SK-N-MC (cell line): Measurements from ENCODE around the gene CYSTM1.

Experiments
- DNase-seq: peaks from one replicate; pipeline ENCODE4 v3.0.0-alpha.2; 2011; ENCODE audit warnings: low read depth, low spot score
- H3K27ac ChIP-seq: fragments of 200-600 bp; sonication (generic); 2 replicates; pipeline ENCODE4 v1.5.1; 2016; ENCODE audit warnings: mixed run types
- H3K36me3 ChIP-seq: fragments of 200-600 bp; sonication (generic); 2 replicates; pipeline ENCODE4 v1.6.1; 2017; ENCODE audit warnings: antibody characterized with exemption, low read length, mixed read lengths; ENCODE audit not compliant: insufficient read depth
- H3K4me3 ChIP-seq: fragments of 200-600 bp; sonication (generic); 2 replicates; pipeline ENCODE4 v1.5.1; 2016
- H3K9ac ChIP-seq: fragments of 200-600 bp; sonication (generic); 2 replicates; pipeline ENCODE4 v1.8.0; 2017; ENCODE audit warnings: mixed run types, mixed read lengths; ENCODE audit not compliant: insufficient read length
- H3K9me3 ChIP-seq: fragments of 200-600 bp; sonication (generic); 2 replicates; pipeline ENCODE4 v1.6.1; 2017; ENCODE audit warnings: low read depth, mild to moderate bottlenecking, antibody characterized with exemption, low read length, moderate library complexity, mixed read lengths
- EZH2 ChIP-seq: fragments of 200-600 bp; sonication (generic); IDR thresholded peaks from one replicate; pipeline ENCODE4 v1.6.1; 2017; ENCODE audit warnings: antibody characterized with exemption
- FOXP2 ChIP-seq: optimal IDR thresholded peaks from 2 replicates; pipeline ENCODE3; 2011; ENCODE audit warnings: mild to moderate bottlenecking, moderate library complexity; ENCODE audit not compliant: insufficient read depth; ENCODE audit errors: extremely low read length, control extremely low read depth
- POLR2AphosphoS5 ChIP-seq: IDR thresholded peaks from 2 replicates; pipeline ENCODE4 v1.6.1; 2012; ENCODE audit warnings: mild to moderate bottlenecking, low read depth, low read length, borderline replicate concordance

CYSTM1 gene

DNA sequence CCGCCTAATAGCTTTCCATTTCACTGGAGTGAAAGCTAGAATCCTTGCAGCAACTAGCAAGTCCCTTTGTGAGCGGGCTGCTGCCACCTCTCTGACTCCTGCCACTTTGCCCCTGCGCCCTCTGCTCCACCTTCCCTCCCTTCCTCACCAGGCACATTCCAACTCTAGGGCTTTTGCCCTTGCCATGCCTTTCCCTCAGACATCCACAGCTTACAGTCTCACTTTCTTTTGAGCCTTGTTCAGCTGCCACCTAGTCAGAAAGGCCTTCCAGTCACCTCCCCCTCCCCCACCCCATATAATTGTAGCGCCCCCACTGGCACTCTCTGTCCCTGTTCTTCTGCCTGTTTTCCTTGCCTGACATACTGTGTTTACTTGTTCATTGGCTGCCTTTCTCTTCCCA is 31.0 kb downstream of the CYSTM1 start:
- Histone ChIP-seq H3K9ac (no peak overlapping the region), H3K36me3 (no peaks in the 10 kb centered on the region), H3K4me3 (no peak overlapping the region), H3K27ac (no peak overlapping the region), H3K9me3 (no peaks in the 10 kb centered on the region)
- TF ChIP-seq EZH2: no peak
- no peak for TF ChIP-seq POLR2AphosphoS5
- TF ChIP-seq FOXP2: no peak
- no peak for DNase-seq

DNA sequence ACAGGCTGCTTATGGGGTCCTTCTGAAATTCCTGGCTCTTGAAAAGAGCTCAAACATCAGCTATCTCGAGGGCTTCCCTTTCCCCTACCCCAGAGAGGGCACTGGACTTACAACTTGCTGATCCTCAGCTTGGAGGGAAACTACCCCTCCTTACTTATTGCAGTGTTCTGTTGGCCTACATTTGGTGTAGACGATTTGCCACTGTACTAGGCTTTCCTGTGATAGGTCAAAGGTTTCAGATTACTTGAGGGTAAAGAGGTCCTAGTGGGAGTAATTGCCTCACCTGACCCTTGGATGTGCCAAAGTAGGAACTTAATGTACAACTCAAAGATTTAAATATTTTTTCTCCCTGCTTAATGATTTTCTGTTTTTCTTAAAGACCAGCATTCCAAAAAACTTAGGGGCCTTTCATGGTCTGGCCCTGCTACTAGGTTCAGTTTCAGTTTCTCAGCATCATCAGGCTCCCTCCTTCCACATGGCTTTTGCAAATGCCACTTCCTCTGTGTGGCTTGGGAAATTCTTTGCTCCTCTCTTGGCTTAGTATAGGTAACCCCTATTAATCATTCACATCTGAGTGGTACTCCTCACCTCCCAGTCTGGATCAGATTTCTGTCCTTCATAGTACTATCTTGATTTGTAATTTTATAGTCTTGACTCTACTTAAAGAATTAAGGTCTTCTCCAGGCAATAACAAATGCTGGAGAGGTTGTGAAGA is 32.4 kb downstream of the CYSTM1 start:
- Histone ChIP-seq H3K27ac (no peak overlapping the region), H3K4me3 (no peak overlapping the region), H3K36me3 (no peaks in the 10 kb centered on the region), H3K9me3 (no peaks in the 10 kb centered on the region), H3K9ac (no peak overlapping the region)
- TF ChIP-seq EZH2 (no peak), POLR2AphosphoS5 (no peak), FOXP2 (no peak)
- no peak for DNase-seq

DNA sequence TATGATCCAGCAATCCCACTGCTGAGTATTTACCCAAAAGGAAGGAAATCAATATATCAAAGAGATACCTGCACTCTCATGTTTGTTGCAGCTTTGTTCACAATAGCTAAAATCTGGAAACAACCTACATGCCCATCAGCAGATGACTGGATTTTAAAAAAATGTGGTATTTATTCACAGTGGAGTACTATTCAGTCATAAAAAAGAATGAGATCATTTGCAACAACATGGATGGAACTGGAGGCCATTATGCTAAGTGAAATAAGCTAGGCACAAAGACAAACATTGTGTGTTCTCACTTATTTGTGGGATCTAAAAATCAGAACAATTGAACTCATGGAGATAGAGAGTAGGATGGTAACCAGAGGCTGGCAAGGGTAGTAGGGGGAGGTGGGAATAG is 33.1 kb downstream of the CYSTM1 start:
- no peak overlapping the region for H3K9ac ChIP-seq
- TF ChIP-seq POLR2AphosphoS5 (no peak), FOXP2 (no peak), EZH2 (no peak)
- DNase-seq: no peak
- H3K27ac ChIP-seq: no peak overlapping the region
- H3K9me3 ChIP-seq: no peaks in the 10 kb centered on the region
- H3K36me3 ChIP-seq: no peaks in the 10 kb centered on the region
- H3K4me3 ChIP-seq: no peak overlapping the region

DNA sequence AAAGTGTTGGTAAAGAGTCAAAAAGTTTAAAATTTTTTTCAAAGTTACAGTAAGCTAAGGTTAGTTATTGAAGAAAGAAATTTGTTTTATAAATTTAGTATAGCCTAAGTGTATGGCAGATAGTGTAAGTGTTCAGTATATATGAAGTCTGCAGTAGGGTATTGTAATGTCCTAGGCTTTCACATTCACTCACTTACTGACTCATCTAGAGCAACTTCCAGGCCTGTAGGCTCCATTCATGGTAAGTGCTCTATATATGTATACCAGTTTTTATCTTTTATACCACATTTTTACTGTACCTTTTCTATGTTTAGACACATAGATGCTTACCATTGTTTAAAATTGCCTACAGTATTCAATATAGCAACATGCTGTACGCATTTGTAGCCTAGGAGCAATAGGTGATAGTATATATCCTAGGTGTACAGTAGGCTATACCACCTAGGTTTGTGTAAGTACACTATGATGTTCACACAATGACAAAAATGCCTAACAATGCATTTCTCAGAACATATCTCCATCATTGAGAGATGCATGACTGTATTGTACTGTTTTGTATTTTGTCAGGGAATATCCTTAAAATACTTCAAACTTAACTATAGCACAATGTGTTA is 38.5 kb downstream of the CYSTM1 start:
- Histone ChIP-seq H3K36me3 (no peaks in the 10 kb centered on the region), H3K9me3 (no peaks in the 10 kb centered on the region), H3K4me3 (no peak overlapping the region), H3K27ac (no peak overlapping the region), H3K9ac (no peak overlapping the region)
- TF ChIP-seq FOXP2: no peak
- no peak for TF ChIP-seq EZH2
- TF ChIP-seq POLR2AphosphoS5: no peak
- DNase-seq: no peak

DNA sequence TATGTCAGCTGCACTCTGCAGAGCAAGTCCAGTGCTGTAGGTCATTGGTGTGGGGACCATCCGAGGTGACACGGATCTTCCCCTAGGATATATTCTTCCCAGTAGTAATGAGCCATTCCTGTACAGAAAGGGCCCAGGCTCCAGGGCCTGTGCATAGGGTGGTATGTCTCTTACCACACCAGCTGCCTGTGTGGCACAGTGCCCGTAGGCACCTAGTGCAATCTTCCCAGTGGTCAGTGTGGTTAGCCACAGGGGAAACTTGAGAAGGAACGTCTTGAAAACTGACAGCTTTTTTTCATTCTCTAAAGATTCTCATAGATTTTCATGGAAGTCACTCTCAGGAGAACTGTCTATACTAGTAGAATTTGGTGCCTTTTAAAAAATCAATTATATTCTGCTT is 39.8 kb downstream of the CYSTM1 start:
- H3K9me3 ChIP-seq: no peaks in the 10 kb centered on the region
- no peak for DNase-seq
- no peaks in the 10 kb centered on the region for H3K36me3 ChIP-seq
- H3K27ac ChIP-seq: no peak overlapping the region
- H3K4me3 ChIP-seq: no peak overlapping the region
- TF ChIP-seq EZH2: no peak
- no peak for TF ChIP-seq POLR2AphosphoS5
- no peak for TF ChIP-seq FOXP2
- H3K9ac ChIP-seq: no peak overlapping the region

DNA sequence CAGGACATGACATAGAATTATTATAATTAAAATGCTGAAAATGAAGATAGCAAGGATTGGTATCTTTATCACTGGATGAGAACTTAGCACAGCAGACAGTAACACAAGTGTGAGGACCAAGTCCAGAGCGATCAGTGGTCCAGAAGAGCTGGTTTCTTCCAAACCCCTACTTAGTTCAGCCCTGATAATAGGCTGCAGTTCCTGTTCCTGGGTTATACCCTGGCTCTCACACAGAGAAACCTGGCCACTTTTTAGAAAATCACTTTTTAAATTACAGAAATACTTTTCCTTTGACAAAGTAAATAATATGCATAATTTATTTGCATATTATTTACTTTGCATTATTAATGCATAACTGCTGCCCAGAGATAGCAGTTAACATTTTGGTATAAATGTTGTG is 40.3 kb downstream of the CYSTM1 start:
- H3K27ac ChIP-seq: no peak overlapping the region

DNA sequence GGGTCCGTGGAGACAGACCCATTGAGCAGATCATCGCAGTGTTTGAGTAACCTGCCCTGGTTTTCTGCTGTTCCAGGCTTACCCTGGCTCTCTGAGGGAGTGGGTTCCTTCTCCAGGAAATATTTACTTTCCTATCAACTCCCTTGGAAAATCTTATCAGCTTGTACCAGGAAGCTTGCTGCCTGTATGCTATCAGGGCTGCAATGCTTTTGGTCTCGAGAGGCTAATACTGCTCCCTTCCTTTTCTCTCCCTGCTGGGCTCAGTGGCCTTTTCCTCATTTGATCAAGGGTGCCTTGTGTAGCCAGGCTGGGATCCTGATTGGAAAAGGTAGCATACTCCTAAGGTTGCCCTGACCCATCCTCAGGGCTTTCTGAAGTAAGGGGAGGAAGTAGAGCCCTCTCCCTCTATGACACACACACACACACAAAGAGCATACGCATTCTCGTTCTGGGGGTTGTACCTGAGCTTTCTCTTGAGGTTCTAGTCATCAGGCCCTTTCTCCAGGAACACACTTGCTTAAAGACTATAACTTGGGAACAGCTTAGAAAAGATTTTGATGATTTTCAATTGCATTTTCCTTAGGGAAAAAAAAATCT is 41.6 kb downstream of the CYSTM1 start:
- TF ChIP-seq FOXP2 (no peak), POLR2AphosphoS5 (no peak), EZH2 (no peak)
- no peak overlapping the region for H3K4me3 ChIP-seq

More for the DNA sequence above, 40.3 kb downstream of the CYSTM1 start:
- no peaks in the 10 kb centered on the region for H3K36me3 ChIP-seq
- H3K9me3 ChIP-seq: no peaks in the 10 kb centered on the region
- no peak for TF ChIP-seq POLR2AphosphoS5
- TF ChIP-seq EZH2: no peak
- TF ChIP-seq FOXP2: no peak
- no peak overlapping the region for H3K4me3 ChIP-seq
- no peak overlapping the region for H3K9ac ChIP-seq
- no peak for DNase-seq

DNA sequence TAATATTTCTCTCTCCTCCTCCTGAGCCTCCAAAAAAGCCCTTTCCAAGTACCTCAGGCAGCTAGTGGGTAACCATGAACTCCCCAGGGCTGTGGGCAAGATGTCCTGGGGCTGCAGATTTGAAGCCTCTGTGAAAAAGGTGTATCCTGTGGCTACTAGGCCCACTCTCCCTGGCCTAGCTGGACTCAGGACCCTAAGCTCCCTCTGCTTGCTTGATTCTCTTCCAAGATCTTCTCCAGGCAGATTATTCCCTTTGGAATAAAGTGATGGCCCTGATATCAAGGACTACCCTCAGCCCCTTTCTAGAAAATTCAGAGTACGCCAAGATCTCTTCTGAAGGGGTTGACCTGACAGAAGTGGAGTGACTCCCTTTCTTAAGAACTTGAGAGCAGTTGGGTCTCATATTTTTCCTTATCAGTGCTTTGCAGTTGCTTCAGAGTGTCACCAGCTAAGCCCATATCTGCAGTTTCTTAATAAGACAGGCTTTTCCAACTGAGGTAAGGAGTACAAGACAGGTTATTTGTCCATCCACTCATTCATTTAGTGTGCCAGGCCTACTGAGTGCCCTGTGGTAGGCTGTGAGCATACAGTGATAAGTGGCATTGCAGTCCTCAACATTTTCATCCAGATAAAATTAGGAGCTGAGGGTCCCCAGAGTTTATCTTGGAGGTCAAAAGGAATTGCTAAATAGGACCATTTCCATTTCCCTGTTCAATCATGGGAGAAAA is 42.5 kb downstream of the CYSTM1 start:
- TF ChIP-seq POLR2AphosphoS5 (no peak), FOXP2 (no peak), EZH2 (no peak)
- H3K9me3 ChIP-seq: no peaks in the 10 kb centered on the region

More for the DNA sequence above, 41.6 kb downstream of the CYSTM1 start:
- no peaks in the 10 kb centered on the region for H3K36me3 ChIP-seq
- no peaks in the 10 kb centered on the region for H3K9me3 ChIP-seq
- H3K27ac ChIP-seq: no peak overlapping the region
- H3K9ac ChIP-seq: no peak overlapping the region
- no peak for DNase-seq

More for the DNA sequence above, 42.5 kb downstream of the CYSTM1 start:
- no peak for DNase-seq
- no peak overlapping the region for H3K4me3 ChIP-seq
- no peaks in the 10 kb centered on the region for H3K36me3 ChIP-seq
- H3K27ac ChIP-seq: no peak overlapping the region
- H3K9ac ChIP-seq: no peak overlapping the region
